SK-N-SH (cell line): Measurements from ENCODE around the gene PPP3CB. TPM values are rescaled to one million over a fixed set of nuclear protein-coding genes. Genes with fewer than 3 reads are reported as not detected.

Experiments
- CTCF ChIA-PET: fragments of 300-600, 350-600 bp; formaldehyde crosslinking; extraction: SDS; loops from one replicate; lab custom pipeline; 2021; lab: Yijun Ruan, JAX
- POLR2A ChIA-PET: fragments of 350-600 bp; sonication (Branson Sonifier 250); formaldehyde crosslinking; extraction: SDS; loops from one replicate; lab custom pipeline; 2020; ENCODE audit warnings: antibody characterized with exemption, inconsistent platforms; lab: Yijun Ruan, JAX
- DNase-seq: peaks from one replicate; pipeline ENCODE4 v3.0.0; 2012
- H2AFZ ChIP-seq: fragments of 200-600 bp; sonication (generic); 2 replicates; pipeline ENCODE4 v1.8.1; 2016; ENCODE audit warnings: antibody characterized with exemption, mild to moderate bottlenecking, low read depth
- H3F3A ChIP-seq: fragments of 200-600 bp; sonication (generic); replicated peaks from 2 replicates; pipeline ENCODE3; 2016; ENCODE audit warnings: antibody characterized with exemption, mild to moderate bottlenecking; ENCODE audit not compliant: insufficient read depth
- H3K27ac ChIP-seq, 2 experiments: fragments of 200-500 bp in 1 of 2; fragments of 200-600 bp in 1 of 2; sonication (Bioruptor generic) in 1 of 2; sonication (generic), shearing (Covaris generic) in 1 of 2; 2 replicates each; pipeline versions ENCODE4 v1.5.1 to v1.6.1; 2014 to 2016; ENCODE audit warnings: low read depth in 2 of 2, inconsistent platforms in 1 of 2, low read length in 1 of 2, mild to moderate bottlenecking in 1 of 2, mixed read lengths in 1 of 2
- H3K27me3 ChIP-seq: fragments of 200-600 bp; sonication (generic), shearing (Covaris generic); 2 replicates; pipeline ENCODE4 v1.6.1; 2016; ENCODE audit warnings: mixed run types; ENCODE audit not compliant: insufficient read depth
- H3K36me3 ChIP-seq, 2 experiments: fragments of 200-500 bp in 1 of 2; fragments of 200-600 bp in 1 of 2; sonication (Bioruptor generic) in 1 of 2; sonication (generic) in 1 of 2; replicated peaks in 1 of 2; 2 replicates each; pipeline versions ENCODE3 to v1.5.1; 2014 to 2016; ENCODE audit warnings: low read length in 1 of 2, mild to moderate bottlenecking in 1 of 2; ENCODE audit not compliant: insufficient read depth in 2 of 2, control insufficient read depth in 1 of 2
- H3K4me1 ChIP-seq, 2 experiments: fragments of 200-500 bp in 1 of 2; fragments of 200-600 bp in 1 of 2; sonication (Bioruptor generic) in 1 of 2; sonication (generic), shearing (Covaris generic) in 1 of 2; 2 replicates each; pipeline versions ENCODE4 v1.5.1 to v1.6.1; 2014 to 2016; ENCODE audit warnings: low read depth in 1 of 2, low read length in 1 of 2, mixed run types in 1 of 2; ENCODE audit not compliant: insufficient read depth in 2 of 2, control insufficient read depth in 1 of 2
- H3K4me2 ChIP-seq: fragments of 200-600 bp; sonication (generic), shearing (Covaris generic); 2 replicates; pipeline ENCODE4 v1.6.1; 2017; ENCODE audit warnings: mixed run types
- H3K4me3 ChIP-seq, 2 experiments: fragments of 200-500 bp in 1 of 2; fragments of 200-600 bp in 1 of 2; sonication (Bioruptor generic) in 1 of 2; sonication (generic), shearing (Covaris generic) in 1 of 2; 2 replicates each; pipeline versions ENCODE4 v1.5.1 to v1.8.1; 2014 to 2016; ENCODE audit warnings: low read depth in 2 of 2, inconsistent platforms in 1 of 2, low read length in 1 of 2, mild to moderate bottlenecking in 1 of 2, mixed read lengths in 1 of 2, moderate library complexity in 1 of 2
- H3K79me2 ChIP-seq: fragments of 200-600 bp; sonication (generic); 2 replicates; pipeline ENCODE4 v1.8.1; 2017; ENCODE audit warnings: mild to moderate bottlenecking; ENCODE audit not compliant: insufficient read depth
- H3K9ac ChIP-seq: fragments of 200-600 bp; sonication (generic); 2 replicates; pipeline ENCODE4 v1.6.1; 2017; ENCODE audit warnings: mixed run types
- H3K9me2 ChIP-seq: fragments of 200-600 bp; sonication (generic); 2 replicates; pipeline ENCODE4 v1.6.1; 2017; ENCODE audit warnings: mixed run types
- H3K9me3 ChIP-seq: fragments of 200-600 bp; sonication (generic); 2 replicates; pipeline ENCODE4 v1.6.1; 2017; ENCODE audit warnings: mixed run types, mild to moderate bottlenecking, moderate library complexity
- H4K20me1 ChIP-seq: fragments of 200-600 bp; sonication (generic); 2 replicates; pipeline ENCODE4 v1.6.1; 2017; ENCODE audit warnings: mild to moderate bottlenecking, mixed run types; ENCODE audit not compliant: insufficient read depth
- EZH2phosphoT487 ChIP-seq: fragments of 200-600 bp; sonication (generic); IDR thresholded peaks from 2 replicates; pipeline ENCODE4 v1.6.1; 2017; ENCODE audit warnings: low read depth, mixed run types, mild to moderate bottlenecking, antibody characterized with exemption, moderate library complexity, borderline replicate concordance
- FOSL2 ChIP-seq: IDR thresholded peaks from 2 replicates; pipeline ENCODE4 v1.4.0; 2012; ENCODE audit warnings: low read depth, mild to moderate bottlenecking, moderate library complexity, borderline replicate concordance
- GABPA ChIP-seq: IDR thresholded peaks from 2 replicates; pipeline ENCODE4 v1.4.0; 2012; ENCODE audit warnings: low read depth, mild to moderate bottlenecking
- JUND ChIP-seq: IDR thresholded peaks from 2 replicates; pipeline ENCODE4 v1.4.0; 2012
- POLR2AphosphoS5 ChIP-seq: IDR thresholded peaks from 2 replicates; pipeline ENCODE4 v1.6.1; 2012; ENCODE audit warnings: low read depth, low read length
- TEAD4 ChIP-seq: IDR thresholded peaks from 2 replicates; pipeline ENCODE4 v1.4.0; 2012; ENCODE audit warnings: mild to moderate bottlenecking, borderline replicate concordance; ENCODE audit not compliant: insufficient read depth
- WGBS: methylation state at CpG from one replicate; pipeline ENCODE4 v1.1.6; 2017; ENCODE audit warnings: low lambda C conversion rate; 5-methylcytosine and 5-hydroxymethylcytosine counted together
- polyA plus RNA-seq, 3 experiments: library from polyadenylated mRNA; depleted of rRNA; stranded (reverse); fragments of >200 nt; gene quantifications; 2 replicates each; pipeline ENCODE4 v1.2.3, GENCODE V29; 2012
- TF ChIP-seq, protein P1 (sequence below): IDR thresholded peaks from 2 replicates; pipeline ENCODE4 v1.4.0; 2012; ENCODE audit warnings: low read depth, borderline replicate concordance
- TF ChIP-seq, protein P2 (sequence below): IDR thresholded peaks from 2 replicates; pipeline ENCODE4 v1.6.1; 2012; ENCODE audit warnings: mild to moderate bottlenecking, low read depth, low read length, moderate library complexity
- TF ChIP-seq, protein P3 (sequence below): IDR thresholded peaks from 2 replicates; pipeline ENCODE4 v1.4.0; 2012; ENCODE audit warnings: low read depth, borderline replicate concordance
- TF ChIP-seq, protein P4 (sequence below): fragments of 200-600 bp; sonication (generic); IDR thresholded peaks from 2 replicates; pipeline ENCODE4 v1.6.1; 2017; ENCODE audit warnings: antibody characterized with exemption, mild to moderate bottlenecking, moderate library complexity

PPP3CB gene
- polyA plus RNA-seq, 1 of the 3 experiments (the other 2 are of a cell fraction), result 14.5 TPM

DNA sequence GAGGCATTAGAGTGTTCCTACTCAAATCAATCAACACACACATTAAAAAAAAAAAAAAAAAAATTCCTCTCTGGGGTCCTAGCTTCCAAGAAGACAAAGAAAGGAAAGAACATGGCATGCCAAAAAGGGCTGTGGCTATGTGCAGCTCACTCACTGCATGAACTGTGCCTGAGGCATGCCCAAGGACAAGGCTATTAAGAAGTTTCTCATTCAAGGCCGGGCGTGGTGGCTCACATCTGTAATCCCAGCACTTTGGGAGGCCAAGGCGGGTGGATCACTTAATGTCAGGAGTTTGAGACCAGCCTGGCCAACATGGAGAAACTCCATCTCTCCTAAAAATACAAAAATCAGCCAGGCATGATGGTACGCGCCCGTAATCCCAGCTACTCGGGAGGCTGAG, 41.9 kb upstream of the PPP3CB start:
- ChIA-PET CTCF (interaction anchor here (0.6 to 9.3 kb wide), 3 partner anchors 8 to 106 kb away, joined by 3 to 46 read pairs (median 3); no protein-coding TSS in a partner anchor), POLR2A (no interaction called here)
- Histone ChIP-seq H3K9me2 (no peaks in the 10 kb centered on the region), H3K9me3 (no peaks in the 10 kb centered on the region), H3K4me1 (no peaks in the 10 kb centered on the region), H3K36me3 (peaks cover 0 to 6% of the 10 kb centered on the region in 2 experiments), H2AFZ (no peak overlapping the region), H3K4me3 (no peak overlapping the region), H3K9ac (no peak overlapping the region), H3K27me3 (no peaks in the 10 kb centered on the region), H3K4me2 (no peak overlapping the region), H4K20me1 (no peaks in the 10 kb centered on the region), H3K27ac (no peak overlapping the region), H3F3A (no peaks in the 10 kb centered on the region), H3K79me2 (no peaks in the 10 kb centered on the region)
- TF ChIP-seq POLR2AphosphoS5 (no peak), GABPA (no peak), JUND (no peak), TEAD4 (no peak), FOSL2 (no peak), EZH2phosphoT487 (no peak)
- TF ChIP-seq, protein P1, sequence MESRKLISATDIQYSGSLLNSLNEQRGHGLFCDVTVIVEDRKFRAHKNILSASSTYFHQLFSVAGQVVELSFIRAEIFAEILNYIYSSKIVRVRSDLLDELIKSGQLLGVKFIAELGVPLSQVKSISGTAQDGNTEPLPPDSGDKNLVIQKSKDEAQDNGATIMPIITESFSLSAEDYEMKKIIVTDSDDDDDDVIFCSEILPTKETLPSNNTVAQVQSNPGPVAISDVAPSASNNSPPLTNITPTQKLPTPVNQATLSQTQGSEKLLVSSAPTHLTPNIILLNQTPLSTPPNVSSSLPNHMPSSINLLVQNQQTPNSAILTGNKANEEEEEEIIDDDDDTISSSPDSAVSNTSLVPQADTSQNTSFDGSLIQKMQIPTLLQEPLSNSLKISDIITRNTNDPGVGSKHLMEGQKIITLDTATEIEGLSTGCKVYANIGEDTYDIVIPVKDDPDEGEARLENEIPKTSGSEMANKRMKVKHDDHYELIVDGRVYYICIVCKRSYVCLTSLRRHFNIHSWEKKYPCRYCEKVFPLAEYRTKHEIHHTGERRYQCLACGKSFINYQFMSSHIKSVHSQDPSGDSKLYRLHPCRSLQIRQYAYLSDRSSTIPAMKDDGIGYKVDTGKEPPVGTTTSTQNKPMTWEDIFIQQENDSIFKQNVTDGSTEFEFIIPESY, result no peak
- TF ChIP-seq, protein P2, sequence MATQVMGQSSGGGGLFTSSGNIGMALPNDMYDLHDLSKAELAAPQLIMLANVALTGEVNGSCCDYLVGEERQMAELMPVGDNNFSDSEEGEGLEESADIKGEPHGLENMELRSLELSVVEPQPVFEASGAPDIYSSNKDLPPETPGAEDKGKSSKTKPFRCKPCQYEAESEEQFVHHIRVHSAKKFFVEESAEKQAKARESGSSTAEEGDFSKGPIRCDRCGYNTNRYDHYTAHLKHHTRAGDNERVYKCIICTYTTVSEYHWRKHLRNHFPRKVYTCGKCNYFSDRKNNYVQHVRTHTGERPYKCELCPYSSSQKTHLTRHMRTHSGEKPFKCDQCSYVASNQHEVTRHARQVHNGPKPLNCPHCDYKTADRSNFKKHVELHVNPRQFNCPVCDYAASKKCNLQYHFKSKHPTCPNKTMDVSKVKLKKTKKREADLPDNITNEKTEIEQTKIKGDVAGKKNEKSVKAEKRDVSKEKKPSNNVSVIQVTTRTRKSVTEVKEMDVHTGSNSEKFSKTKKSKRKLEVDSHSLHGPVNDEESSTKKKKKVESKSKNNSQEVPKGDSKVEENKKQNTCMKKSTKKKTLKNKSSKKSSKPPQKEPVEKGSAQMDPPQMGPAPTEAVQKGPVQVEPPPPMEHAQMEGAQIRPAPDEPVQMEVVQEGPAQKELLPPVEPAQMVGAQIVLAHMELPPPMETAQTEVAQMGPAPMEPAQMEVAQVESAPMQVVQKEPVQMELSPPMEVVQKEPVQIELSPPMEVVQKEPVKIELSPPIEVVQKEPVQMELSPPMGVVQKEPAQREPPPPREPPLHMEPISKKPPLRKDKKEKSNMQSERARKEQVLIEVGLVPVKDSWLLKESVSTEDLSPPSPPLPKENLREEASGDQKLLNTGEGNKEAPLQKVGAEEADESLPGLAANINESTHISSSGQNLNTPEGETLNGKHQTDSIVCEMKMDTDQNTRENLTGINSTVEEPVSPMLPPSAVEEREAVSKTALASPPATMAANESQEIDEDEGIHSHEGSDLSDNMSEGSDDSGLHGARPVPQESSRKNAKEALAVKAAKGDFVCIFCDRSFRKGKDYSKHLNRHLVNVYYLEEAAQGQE, result no peak
- TF ChIP-seq, protein P3, sequence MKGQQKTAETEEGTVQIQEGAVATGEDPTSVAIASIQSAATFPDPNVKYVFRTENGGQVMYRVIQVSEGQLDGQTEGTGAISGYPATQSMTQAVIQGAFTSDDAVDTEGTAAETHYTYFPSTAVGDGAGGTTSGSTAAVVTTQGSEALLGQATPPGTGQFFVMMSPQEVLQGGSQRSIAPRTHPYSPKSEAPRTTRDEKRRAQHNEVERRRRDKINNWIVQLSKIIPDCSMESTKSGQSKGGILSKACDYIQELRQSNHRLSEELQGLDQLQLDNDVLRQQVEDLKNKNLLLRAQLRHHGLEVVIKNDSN, result no peak
- TF ChIP-seq, protein P4, sequence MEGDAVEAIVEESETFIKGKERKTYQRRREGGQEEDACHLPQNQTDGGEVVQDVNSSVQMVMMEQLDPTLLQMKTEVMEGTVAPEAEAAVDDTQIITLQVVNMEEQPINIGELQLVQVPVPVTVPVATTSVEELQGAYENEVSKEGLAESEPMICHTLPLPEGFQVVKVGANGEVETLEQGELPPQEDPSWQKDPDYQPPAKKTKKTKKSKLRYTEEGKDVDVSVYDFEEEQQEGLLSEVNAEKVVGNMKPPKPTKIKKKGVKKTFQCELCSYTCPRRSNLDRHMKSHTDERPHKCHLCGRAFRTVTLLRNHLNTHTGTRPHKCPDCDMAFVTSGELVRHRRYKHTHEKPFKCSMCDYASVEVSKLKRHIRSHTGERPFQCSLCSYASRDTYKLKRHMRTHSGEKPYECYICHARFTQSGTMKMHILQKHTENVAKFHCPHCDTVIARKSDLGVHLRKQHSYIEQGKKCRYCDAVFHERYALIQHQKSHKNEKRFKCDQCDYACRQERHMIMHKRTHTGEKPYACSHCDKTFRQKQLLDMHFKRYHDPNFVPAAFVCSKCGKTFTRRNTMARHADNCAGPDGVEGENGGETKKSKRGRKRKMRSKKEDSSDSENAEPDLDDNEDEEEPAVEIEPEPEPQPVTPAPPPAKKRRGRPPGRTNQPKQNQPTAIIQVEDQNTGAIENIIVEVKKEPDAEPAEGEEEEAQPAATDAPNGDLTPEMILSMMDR, result no peak
- DNase-seq, result no peak
- WGBS, result 96% methylated on average over 7 of the region's 7 CpGs
